Measurements from ENCODE around the gene EPN2. TPM values are rescaled to one million over a fixed set of nuclear protein-coding genes. Genes with fewer than 3 reads are reported as not detected.

The EPN2 gene
- polyA plus RNA-seq, 3 donors, result 0.93 TPM; not detected in 2

GRCh38 chr17:19327031-19327783, 90.0 kb downstream of the EPN2 start:
- Histone ChIP-seq H3K27me3 (ENCODE audit: control insufficient read depth in 2 of 2, insufficient read depth in 2 of 2, low read length in 2 of 2) (peaks cover 8 to 58% of the 10 kb centered on the region in 2 donors), H3K36me3 (replicated peaks in 1 of 2; ENCODE audit: control insufficient read depth in 1 of 2, insufficient read depth in 2 of 2, low read length in 2 of 2) (no peaks in the 10 kb centered on the region), H3K9ac (ENCODE audit: insufficient read depth, low read length, poor library complexity, severe bottlenecking) (no peak overlapping the region), H3K27ac (ENCODE audit: low read depth in 1 of 2, low read length in 2 of 2) (no peak overlapping the region), H3K4me3 (replicated peaks in 1 of 3; ENCODE audit: low read depth in 2 of 3, low read length in 3 of 3) (no peak overlapping the region), H3K4me2 (replicated peaks; ENCODE audit: extremely low read depth, low read length, poor library complexity, severe bottlenecking) (no peak overlapping the region), H3K4me1 (ENCODE audit: control insufficient read depth in 1 of 2, insufficient read depth in 2 of 2, low read length in 2 of 2) (no peaks in the 10 kb centered on the region), H4K20me1 (ENCODE audit: insufficient read depth, low read length) (no peaks in the 10 kb centered on the region), H3K9me3 (replicated peaks in 1 of 2; ENCODE audit: control insufficient read depth in 1 of 2, insufficient read depth in 1 of 2, low read length in 2 of 2) (peaks cover 4 to 13% of the 10 kb centered on the region in 2 donors), H2AFZ (ENCODE audit: insufficient read depth, low read depth, low read length, poor library complexity, severe bottlenecking) (no peak overlapping the region), H3K79me2 (ENCODE audit: insufficient read depth, low read length) (no peaks in the 10 kb centered on the region)
- peaks cover 37 to 72% (median 58%) of the 10 kb centered on the region in 3 donors for H3K27me3 Mint-ChIP-seq (ENCODE audit: low read depth in 3 of 3)
- no peaks in the 10 kb centered on the region for H3K4me1 Mint-ChIP-seq
- peak overlapping the region in 1 of 2 donors; percentile 49 for H3K4me3 Mint-ChIP-seq
- H3K9me3 Mint-ChIP-seq, result peaks cover 3 to 26% (median 17%) of the 10 kb centered on the region in 7 donors
- peaks cover 0 to 2% of the 10 kb centered on the region in 2 donors for H3K36me3 Mint-ChIP-seq
- no peak for DNase-seq
- intact Hi-C loops (cut with micrococcal nuclease), result no loop called here
- H3K27ac Mint-ChIP-seq, result peak overlapping the region in 1 of 7 donors; percentile 58
- WGBS (ENCODE audit: insufficient coverage), result 98% methylated on average over 7 of the region's 14 CpGs
- TF ChIP-seq CTCF (IDR thresholded peaks at IDR 0.05), result no peak

- H3K9me3 Mint-ChIP-seq, result peaks cover 3 to 26% (median 17%) of the 10 kb centered on the region in 7 donors
- Histone ChIP-seq H3K4me2 (replicated peaks; ENCODE audit: extremely low read depth, low read length, poor library complexity, severe bottlenecking) (no peak overlapping the region), H3K36me3 (replicated peaks in 1 of 2; ENCODE audit: control insufficient read depth in 1 of 2, insufficient read depth in 2 of 2, low read length in 2 of 2) (no peaks in the 10 kb centered on the region), H3K4me3 (replicated peaks in 1 of 3; ENCODE audit: low read depth in 2 of 3, low read length in 3 of 3) (no peak overlapping the region), H3K27ac (ENCODE audit: low read depth in 1 of 2, low read length in 2 of 2) (no peak overlapping the region), H3K79me2 (ENCODE audit: insufficient read depth, low read length) (no peaks in the 10 kb centered on the region), H2AFZ (ENCODE audit: insufficient read depth, low read depth, low read length, poor library complexity, severe bottlenecking) (no peak overlapping the region), H3K4me1 (ENCODE audit: control insufficient read depth in 1 of 2, insufficient read depth in 2 of 2, low read length in 2 of 2) (no peaks in the 10 kb centered on the region), H3K9me3 (replicated peaks in 1 of 2; ENCODE audit: control insufficient read depth in 1 of 2, insufficient read depth in 1 of 2, low read length in 2 of 2) (peaks cover 4 to 13% of the 10 kb centered on the region in 2 donors), H3K27me3 (ENCODE audit: control insufficient read depth in 2 of 2, insufficient read depth in 2 of 2, low read length in 2 of 2) (peaks cover 3 to 56% of the 10 kb centered on the region in 2 donors), H3K9ac (ENCODE audit: insufficient read depth, low read length, poor library complexity, severe bottlenecking) (no peak overlapping the region), H4K20me1 (ENCODE audit: insufficient read depth, low read length) (no peaks in the 10 kb centered on the region)
- no peak overlapping the region for H3K27ac Mint-ChIP-seq
- H3K4me1 Mint-ChIP-seq, result no peaks in the 10 kb centered on the region
- intact Hi-C loops (cut with micrococcal nuclease), result no loop called here
- no peak for DNase-seq
- 100% methylated on average over 7 of the region's 10 CpGs for WGBS (ENCODE audit: insufficient coverage)
- peak overlapping the region in 1 of 2 donors; percentile 46 for H3K4me3 Mint-ChIP-seq
- peaks cover 0 to 2% of the 10 kb centered on the region in 2 donors for H3K36me3 Mint-ChIP-seq
- peaks cover 36 to 66% (median 57%) of the 10 kb centered on the region in 3 donors for H3K27me3 Mint-ChIP-seq (ENCODE audit: low read depth in 3 of 3)
- TF ChIP-seq CTCF (IDR thresholded peaks at IDR 0.05), result no peak
These were observed 91.4 kb downstream of the EPN2 start for GRCh38 chr17:19328441-19329061.

All from CD14-positive monocyte (primary cell).